GM21737 (cell line): Measurements from ENCODE around the gene KRT17.
"Not testable (repeated sequence)": the region's sequence is repeated elsewhere in the genome, so short reads cannot be mapped to it uniquely, and the experiment has no call there.

Experiments
- ATAC-seq: cut with Tn5 transposase; IDR thresholded peaks from one replicate; pipeline ENCODE4 v1.9.1; 2021; ENCODE audit warnings: mild to moderate bottlenecking, moderate library complexity; ENCODE audit not compliant: unreplicated experiment

The KRT17 gene

GRCh38 chr17:41578971-41579370 lies 45.4 kb downstream of the KRT17 start:
- no peak for ATAC-seq

- ATAC-seq: no peak
These were observed 45.8 kb downstream of the KRT17 start for GRCh38 chr17:41578538-41578937.

- ATAC-seq: not testable (repeated sequence)
These were observed 47.6 kb downstream of the KRT17 start for GRCh38 chr17:41576740-41577139.

GRCh38 chr17:41575336-41575735 lies 49.0 kb downstream of the KRT17 start:
- no peak for ATAC-seq

- ATAC-seq: no peak
These were observed 52.6 kb downstream of the KRT17 start, which contains the start of gene KRT9 for GRCh38 chr17:41571561-41572434. TSS of gene KRT9 (minus strand) at chr17:41572059. CDS start at chr17:41571992, 67 bp downstream.
